Measurements from ENCODE around the gene C1QTNF6.

Gene C1QTNF6

GRCh38 chr22:37223965-37224551, 36.0 kb upstream of the C1QTNF6 start:
- peak in 1 of 4 experiments; percentile 15 for DNase-seq

GRCh38 chr22:37222440-37222971, 34.5 kb upstream of the C1QTNF6 start:
- peak in 1 of 4 experiments; percentile 41 for DNase-seq

- no peak for DNase-seq
Observed at GRCh38 chr22:37221424-37222333, 33.6 kb upstream of the C1QTNF6 start.

GRCh38 chr22:37220543-37220981, 32.5 kb upstream of the C1QTNF6 start:
- DNase-seq: no peak

- DNase-seq: no peak
Observed at GRCh38 chr22:37219533-37219932, 31.5 kb upstream of the C1QTNF6 start.

- DNase-seq: peak in 2 of 4 experiments; percentile 54 to 66
Observed at GRCh38 chr22:37218771-37219411, 30.8 kb upstream of the C1QTNF6 start.

GRCh38 chr22:37218399-37218770, 30.3 kb upstream of the C1QTNF6 start:
- DNase-seq: no peak

- no peak for DNase-seq
Observed at GRCh38 chr22:37215890-37216289, 27.8 kb upstream of the C1QTNF6 start.

- no peak for DNase-seq
Observed at GRCh38 chr22:37214731-37215030, 26.6 kb upstream of the C1QTNF6 start.

- DNase-seq: no peak
Observed at GRCh38 chr22:37213941-37214730, 26.1 kb upstream of the C1QTNF6 start.

GRCh38 chr22:37213218-37213855, 25.3 kb upstream of the C1QTNF6 start:
- no peak for DNase-seq

GRCh38 chr22:37212174-37212906, 24.3 kb upstream of the C1QTNF6 start, which contains the start of gene SSTR3:
Gene SSTR3 (minus strand): TSS chr22:37212477. CDS start chr22:37207803, 4,674 bp downstream.
- DNase-seq: no peak

- DNase-seq: no peak
Observed at GRCh38 chr22:37211866-37212173, 23.8 kb upstream of the C1QTNF6 start.

GRCh38 chr22:37211075-37211865, 23.2 kb upstream of the C1QTNF6 start:
- no peak for DNase-seq

- no peak for DNase-seq
Observed at GRCh38 chr22:37210041-37210803, 22.2 kb upstream of the C1QTNF6 start.

- DNase-seq: no peak
Observed at GRCh38 chr22:37209140-37209845, 21.2 kb upstream of the C1QTNF6 start.

GRCh38 chr22:37208401-37209139, 20.5 kb upstream of the C1QTNF6 start:
- DNase-seq: no peak

- DNase-seq: peak in 1 of 4 experiments; percentile 49
Observed at GRCh38 chr22:37207981-37208380, 19.9 kb upstream of the C1QTNF6 start.

Data from activated naive CD4-positive, alpha-beta T cell (primary cell).